GM23338 (cell line): ENCODE results near the gene CACNB2. TPM values are rescaled to one million over a fixed set of nuclear protein-coding genes. Genes with fewer than 3 reads are reported as not detected.

Source experiments
- ATAC-seq: fragments of 200-7000 bp; cut with Tn5 transposase; 3 replicates; pipeline ENCODE4 v1.9.1; 2020
- DNase-seq: peaks from one replicate; pipeline ENCODE4 v3.0.0-alpha.2; 2015; ENCODE audit warnings: low spot score
- H2AFZ ChIP-seq: fragments of 200-600 bp; sonication (generic); 2 replicates; pipeline ENCODE4 v1.8.0; 2016; ENCODE audit warnings: antibody characterized with exemption, mild to moderate bottlenecking, moderate library complexity
- H3F3A ChIP-seq: fragments of 200-600 bp; sonication (generic); replicated peaks from 2 replicates; pipeline ENCODE4 v1.8.0; 2017; ENCODE audit warnings: antibody characterized with exemption, mixed run types, low read depth
- H3K27ac ChIP-seq: fragments of 200-600 bp; sonication (generic); 2 replicates; pipeline ENCODE4 v1.6.1; 2016; ENCODE audit warnings: low read depth
- H3K27me3 ChIP-seq: fragments of 200-600 bp; sonication (generic); 2 replicates; pipeline ENCODE4 v1.8.0; 2016; ENCODE audit warnings: mild to moderate bottlenecking, mixed run types, moderate library complexity; ENCODE audit not compliant: insufficient read depth
- H3K36me3 ChIP-seq: fragments of 200-600 bp; sonication (generic); 2 replicates; pipeline ENCODE4 v1.8.0; 2016; ENCODE audit warnings: mild to moderate bottlenecking; ENCODE audit not compliant: insufficient read depth
- H3K4me1 ChIP-seq: fragments of 200-600 bp; sonication (generic); 2 replicates; pipeline ENCODE4 v1.8.0; 2016; ENCODE audit warnings: mild to moderate bottlenecking, moderate library complexity; ENCODE audit not compliant: insufficient read depth
- H3K4me2 ChIP-seq: fragments of 200-600 bp; sonication (generic); 2 replicates; pipeline ENCODE4 v1.7.1; 2017; ENCODE audit warnings: mixed run types
- H3K4me3 ChIP-seq: fragments of 200-600 bp; sonication (generic); 2 replicates; pipeline ENCODE4 v1.6.1; 2016; ENCODE audit warnings: mixed run types
- H3K79me2 ChIP-seq: fragments of 200-600 bp; sonication (generic); replicated peaks from 2 replicates; pipeline ENCODE4 v1.8.0; 2017; ENCODE audit warnings: mild to moderate bottlenecking; ENCODE audit not compliant: insufficient read depth
- H3K9me2 ChIP-seq: fragments of 200-600 bp; sonication (generic); 2 replicates; pipeline ENCODE4 v1.8.0; 2017; ENCODE audit not compliant: insufficient read depth
- H4K20me1 ChIP-seq: fragments of 200-600 bp; sonication (generic); replicated peaks from 2 replicates; pipeline ENCODE4 v1.8.0; 2017; ENCODE audit warnings: mild to moderate bottlenecking; ENCODE audit not compliant: insufficient read depth
- H3K27ac Mint-ChIP-seq: 2 replicates; pipeline ENCODE4 v1.8.0; 2020; ENCODE audit warnings: inconsistent platforms, mild to moderate bottlenecking, moderate library complexity, mixed read lengths
- H3K27me3 Mint-ChIP-seq: 3 replicates; pipeline ENCODE4 v1.8.0; 2022; ENCODE audit warnings: low read depth, mild to moderate bottlenecking, moderate library complexity, mixed read lengths, inconsistent platforms; ENCODE audit not compliant: insufficient read depth, poor library complexity
- H3K36me3 Mint-ChIP-seq: 3 replicates; pipeline ENCODE4 v1.8.0; 2021; ENCODE audit warnings: low read depth, mild to moderate bottlenecking, inconsistent platforms, moderate library complexity, mixed read lengths
- H3K4me1 Mint-ChIP-seq: 3 replicates; pipeline ENCODE4 v1.8.0; 2020; ENCODE audit warnings: mild to moderate bottlenecking, inconsistent platforms, mixed read lengths
- H3K4me3 Mint-ChIP-seq: 3 replicates; pipeline ENCODE4 v1.8.0; 2021; ENCODE audit warnings: moderate library complexity, mild to moderate bottlenecking, inconsistent platforms, mixed read lengths
- H3K9me3 Mint-ChIP-seq: 3 replicates; pipeline ENCODE4 v1.8.0; 2020; ENCODE audit warnings: moderate library complexity, mild to moderate bottlenecking, inconsistent platforms, mixed read lengths
- EZH2phosphoT487 ChIP-seq: fragments of 200-600 bp; sonication (generic); IDR thresholded peaks from one replicate; pipeline ENCODE4 v1.8.1; 2018; ENCODE audit warnings: antibody characterized with exemption; ENCODE audit not compliant: unreplicated experiment
- JUNB ChIP-seq: IDR thresholded peaks from one replicate; pipeline ENCODE4 v1.6.1; 2016; ENCODE audit warnings: antibody characterized with exemption; ENCODE audit not compliant: unreplicated experiment
- NANOG ChIP-seq: IDR thresholded peaks from 2 replicates; pipeline ENCODE4 v1.6.1; 2016; ENCODE audit warnings: antibody characterized with exemption, borderline replicate concordance
- REST ChIP-seq: IDR thresholded peaks from one replicate; pipeline ENCODE4 v1.6.1; 2018; ENCODE audit warnings: antibody characterized with exemption; ENCODE audit not compliant: unreplicated experiment
- STAT1 ChIP-seq: IDR thresholded peaks from one replicate; pipeline ENCODE4 v1.6.1; 2016; ENCODE audit warnings: antibody characterized with exemption; ENCODE audit not compliant: unreplicated experiment
- ZNF462 ChIP-seq: fragments of 250-450 bp; sonication (Bioruptor Pico); IDR thresholded peaks from 2 replicates; pipeline ENCODE4 v1.5.0; 2020; ENCODE audit warnings: mild to moderate bottlenecking, moderate library complexity
- polyA plus RNA-seq: library from polyadenylated mRNA; unstranded; fragments of >200 nt; fragmentation: Nextera tagmentation; extraction: Ambion mirVana; gene quantifications from 2 replicates; pipeline ENCODE4 v1.2.1, GENCODE V29; 2016
- total RNA-seq: library from RNA; depleted of rRNA; stranded (reverse); fragments of >200 nt; shearing (Covaris generic); gene quantifications from 2 replicates; pipeline ENCODE4 v1.2.3, GENCODE V29; 2014

The CACNB2 gene
- total and polyA plus RNA-seq, 2 experiments from 2014 or later: 5.0 to 5.9 TPM

GRCh38 chr10:18164093-18164492 lies 23.9 kb downstream of the CACNB2 start:
- no peaks in the 10 kb centered on the region for H3K9me2 ChIP-seq
- Mint-ChIP-seq H3K27ac (no peak overlapping the region), H3K4me1 (no peaks in the 10 kb centered on the region), H3K9me3 (no peaks in the 10 kb centered on the region), H3K36me3 (no peaks in the 10 kb centered on the region), H3K4me3 (no peak overlapping the region), H3K27me3 (peaks cover 1% of the 10 kb centered on the region)
- no peaks in the 10 kb centered on the region for H3K36me3 ChIP-seq
- H3K4me2 ChIP-seq: no peak overlapping the region
- H3K4me1 ChIP-seq: no peaks in the 10 kb centered on the region
- TF ChIP-seq EZH2phosphoT487: no peak
- TF ChIP-seq ZNF462: no peak
- TF ChIP-seq STAT1: no peak
- no peak for TF ChIP-seq JUNB
- no peak for TF ChIP-seq NANOG
- no peak for TF ChIP-seq REST
- no peak overlapping the region for H3K27ac ChIP-seq
- H3K79me2 ChIP-seq: no peaks in the 10 kb centered on the region
- no peak for ATAC-seq
- H3K4me3 ChIP-seq: no peak overlapping the region
- no peak for DNase-seq
- no peaks in the 10 kb centered on the region for H3K27me3 ChIP-seq
- no peaks in the 10 kb centered on the region for H3F3A ChIP-seq
- no peak overlapping the region for H2AFZ ChIP-seq
- no peaks in the 10 kb centered on the region for H4K20me1 ChIP-seq
